Mucosa of stomach (tissue), 1 donor: ENCODE data around the gene NFATC2.

Experiments used
- H3K27me3 ChIP-seq: one replicate; pipeline ENCODE4 v1.7.0; 2013; ENCODE audit warnings: mild to moderate bottlenecking, low read length; ENCODE audit not compliant: control insufficient read depth, insufficient read depth
- H3K36me3 ChIP-seq: one replicate; pipeline ENCODE4 v1.7.0; 2013; ENCODE audit warnings: low read length; ENCODE audit not compliant: control insufficient read depth, insufficient read depth
- H3K4me1 ChIP-seq: one replicate; pipeline ENCODE4 v1.7.0; 2013; ENCODE audit warnings: mild to moderate bottlenecking, low read length; ENCODE audit not compliant: control insufficient read depth, insufficient read depth
- H3K4me3 ChIP-seq: one replicate; pipeline ENCODE4 v1.7.0; 2013; ENCODE audit warnings: low read length
- H3K9ac ChIP-seq: one replicate; pipeline ENCODE4 v1.7.0; 2013; ENCODE audit warnings: mild to moderate bottlenecking, low read length, moderate library complexity
- H3K9me3 ChIP-seq: one replicate; pipeline ENCODE4 v1.7.0; 2013; ENCODE audit warnings: mild to moderate bottlenecking, low read length, moderate library complexity; ENCODE audit not compliant: control insufficient read depth
- donor health status: Pancreatic carcinoma.

The NFATC2 gene

DNA sequence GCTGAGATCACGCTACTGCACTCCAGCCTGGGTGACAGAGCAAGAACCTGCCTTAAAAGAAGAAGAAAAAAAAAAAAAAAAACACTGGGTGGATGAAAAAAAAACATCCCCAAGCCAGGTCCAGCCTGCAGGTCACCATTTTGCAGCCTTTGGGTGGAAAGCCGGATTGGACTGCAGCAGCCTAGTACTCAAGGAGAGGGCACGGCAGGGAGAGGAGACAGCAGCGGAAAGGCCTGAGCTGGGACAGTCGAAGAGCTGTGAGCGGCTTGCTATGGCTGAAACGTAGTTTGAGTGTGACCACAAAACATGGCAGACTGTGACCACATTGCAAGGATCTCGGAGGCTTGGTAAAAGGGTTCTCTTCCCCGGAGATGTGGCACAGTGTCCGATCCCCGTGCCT is 173.0 kb downstream of the NFATC2 start:
- Histone ChIP-seq H3K9ac (no peak overlapping the region), H3K27me3 (no peaks in the 10 kb centered on the region), H3K36me3 (no peaks in the 10 kb centered on the region), H3K9me3 (no peaks in the 10 kb centered on the region), H3K4me1 (peaks cover 26% of the 10 kb centered on the region), H3K4me3 (no peak overlapping the region)

DNA sequence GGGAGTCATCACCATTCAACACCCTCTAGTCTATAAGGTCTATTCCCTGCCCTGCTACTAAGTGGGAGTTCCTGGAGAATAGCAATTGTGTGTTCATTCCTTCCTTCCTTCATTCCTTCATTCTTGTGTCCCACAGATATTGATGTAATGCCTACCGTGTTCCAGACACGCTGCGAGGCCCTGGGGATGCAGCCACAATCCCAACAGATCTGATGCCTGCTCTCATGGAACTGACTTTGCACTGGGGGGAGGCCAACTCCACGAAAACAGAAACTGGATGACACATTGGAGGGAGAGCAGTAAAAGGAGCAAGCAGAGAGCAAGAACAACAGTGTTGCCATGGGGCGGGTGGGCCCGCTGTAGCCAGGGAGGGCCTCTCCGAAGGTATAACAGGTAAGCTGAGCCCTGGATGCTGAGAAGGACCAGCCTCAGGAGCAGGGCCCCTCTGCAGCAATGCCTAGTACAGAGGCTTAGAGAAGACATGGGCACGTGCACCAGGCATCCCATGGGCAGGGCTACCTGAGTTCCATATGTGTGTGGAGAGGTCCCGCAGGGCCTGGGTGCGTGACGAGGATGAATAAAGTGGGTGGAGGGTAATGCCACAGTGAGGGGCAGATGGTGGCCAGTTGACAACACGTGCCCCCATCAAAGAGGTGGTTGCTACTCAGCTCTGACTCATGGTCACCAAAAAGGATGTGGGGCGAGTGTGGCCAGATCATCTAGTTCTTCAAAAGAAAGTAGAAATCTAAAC is 173.9 kb downstream of the NFATC2 start:
- Histone ChIP-seq H3K9me3 (no peaks in the 10 kb centered on the region), H3K4me3 (no peak overlapping the region), H3K9ac (no peak overlapping the region), H3K27me3 (no peaks in the 10 kb centered on the region), H3K36me3 (no peaks in the 10 kb centered on the region), H3K4me1 (peaks cover 18% of the 10 kb centered on the region)

GRCh38 chr20:51366155-51366886 is 176.2 kb downstream of the NFATC2 start:
- H3K9ac ChIP-seq: no peak overlapping the region
- H3K9me3 ChIP-seq: no peaks in the 10 kb centered on the region
- no peak overlapping the region for H3K4me3 ChIP-seq
- H3K36me3 ChIP-seq: no peaks in the 10 kb centered on the region
- H3K27me3 ChIP-seq: no peaks in the 10 kb centered on the region
- peaks cover 4% of the 10 kb centered on the region for H3K4me1 ChIP-seq

DNA sequence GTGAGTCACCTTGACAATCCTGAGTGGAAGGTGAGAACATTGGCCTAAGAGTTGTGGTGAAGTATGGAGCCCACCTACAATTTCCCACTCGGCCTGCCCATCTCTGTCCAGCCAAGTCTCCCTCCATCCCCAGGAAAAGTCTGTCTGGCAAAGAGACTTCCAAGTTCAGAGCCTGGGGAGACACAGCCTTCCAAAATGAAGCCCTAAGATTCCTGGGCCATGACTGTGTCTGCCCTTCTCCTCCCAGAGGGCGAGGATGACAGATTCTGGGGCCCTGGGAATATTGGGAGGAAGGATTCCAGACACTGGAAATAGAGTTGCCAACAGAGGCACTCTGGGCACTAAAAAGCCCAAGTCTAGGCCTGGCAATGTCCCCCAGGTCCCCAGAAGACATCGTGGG is 176.8 kb downstream of the NFATC2 start:
- no peaks in the 10 kb centered on the region for H3K9me3 ChIP-seq
- no peaks in the 10 kb centered on the region for H3K27me3 ChIP-seq
- peaks cover 4% of the 10 kb centered on the region for H3K4me1 ChIP-seq
- no peak overlapping the region for H3K9ac ChIP-seq
- H3K4me3 ChIP-seq: no peak overlapping the region
- no peaks in the 10 kb centered on the region for H3K36me3 ChIP-seq

DNA sequence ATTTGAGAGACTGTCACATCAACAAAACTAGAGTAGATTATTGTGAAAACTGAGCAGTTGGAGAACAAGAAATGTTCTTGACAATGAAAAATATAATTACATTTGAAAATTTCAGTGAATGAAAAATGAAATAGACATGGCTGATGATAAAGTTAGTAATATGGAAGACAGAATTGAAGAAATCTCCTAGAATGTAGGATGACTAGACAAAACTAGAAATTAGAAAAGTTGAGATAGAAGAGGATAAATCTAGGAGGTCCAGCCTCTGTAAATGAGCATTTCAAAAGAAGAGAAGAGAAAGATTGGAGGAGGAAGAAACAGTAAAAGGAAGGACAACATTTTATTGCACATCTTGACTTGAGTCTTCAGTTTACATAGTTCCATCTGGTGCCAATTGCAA is 178.7 kb downstream of the NFATC2 start:
- Histone ChIP-seq H3K4me3 (no peak overlapping the region), H3K9me3 (no peaks in the 10 kb centered on the region), H3K36me3 (no peaks in the 10 kb centered on the region), H3K4me1 (peaks cover 4% of the 10 kb centered on the region), H3K27me3 (no peaks in the 10 kb centered on the region), H3K9ac (no peak overlapping the region)

DNA sequence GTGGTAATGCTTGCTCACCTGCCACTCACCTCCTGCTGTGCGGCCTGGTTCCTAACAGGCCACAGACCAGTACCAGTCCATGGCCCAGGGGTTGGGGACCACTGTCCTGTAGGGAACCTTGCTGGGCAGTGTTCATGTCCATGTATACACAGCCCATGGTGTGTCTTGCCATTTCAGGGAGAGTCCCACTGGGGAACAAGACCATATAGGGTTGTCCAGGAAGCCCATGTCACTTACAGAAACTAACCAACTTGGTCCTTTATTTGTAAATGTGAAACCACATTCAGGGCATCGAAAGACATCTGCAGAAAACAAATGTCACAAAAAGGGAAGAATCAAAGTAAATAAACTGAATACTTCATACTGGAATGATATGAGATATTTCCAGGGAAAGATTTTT is 179.1 kb downstream of the NFATC2 start:
- Histone ChIP-seq H3K9me3 (no peaks in the 10 kb centered on the region), H3K4me1 (peaks cover 4% of the 10 kb centered on the region), H3K9ac (no peak overlapping the region), H3K36me3 (no peaks in the 10 kb centered on the region), H3K27me3 (no peaks in the 10 kb centered on the region), H3K4me3 (no peak overlapping the region)

DNA sequence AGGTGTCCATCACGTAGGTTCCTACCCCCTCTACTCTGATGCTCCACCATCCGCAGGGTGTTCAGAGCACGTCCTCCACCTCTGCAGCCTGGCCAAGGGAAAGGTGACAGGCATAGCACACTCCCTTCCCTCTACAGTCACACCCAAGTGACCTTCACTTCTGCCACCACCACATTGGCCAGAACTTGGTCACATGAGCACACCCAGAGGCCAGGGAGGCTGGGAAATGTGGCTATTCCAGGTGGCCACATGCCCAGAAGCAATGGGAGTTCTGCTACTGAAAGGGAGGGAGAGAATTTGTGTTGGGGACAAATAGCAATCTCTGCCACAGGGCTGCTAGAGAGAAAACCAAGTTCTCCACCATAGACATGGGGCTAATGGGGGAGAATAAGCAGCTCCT is 180.3 kb downstream of the NFATC2 start:
- Histone ChIP-seq H3K36me3 (no peaks in the 10 kb centered on the region), H3K9ac (no peak overlapping the region), H3K4me1 (peaks cover 4% of the 10 kb centered on the region), H3K27me3 (no peaks in the 10 kb centered on the region), H3K4me3 (no peak overlapping the region), H3K9me3 (no peaks in the 10 kb centered on the region)

DNA sequence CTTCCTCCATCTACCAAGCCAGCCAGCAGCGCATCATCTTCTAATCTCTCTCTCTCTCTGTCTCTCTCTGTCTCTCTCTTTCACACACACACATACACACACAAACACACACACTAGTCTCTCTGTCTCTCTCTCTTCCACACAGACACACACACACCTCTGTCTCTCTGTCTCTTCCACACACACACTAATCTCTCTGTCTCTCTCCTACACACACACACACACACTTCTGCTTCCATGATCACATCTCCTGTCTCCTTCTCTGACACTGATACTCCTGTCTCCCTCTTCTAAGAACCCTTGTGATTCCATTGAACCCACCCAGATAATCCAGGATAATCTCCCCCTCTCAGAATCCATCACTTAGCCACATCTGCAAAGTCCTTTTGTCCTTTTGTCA is 181.3 kb downstream of the NFATC2 start:
- H3K9ac ChIP-seq: no peak overlapping the region
- no peaks in the 10 kb centered on the region for H3K9me3 ChIP-seq
- H3K27me3 ChIP-seq: no peaks in the 10 kb centered on the region
- H3K36me3 ChIP-seq: no peaks in the 10 kb centered on the region
- H3K4me1 ChIP-seq: peaks cover 4% of the 10 kb centered on the region
- H3K4me3 ChIP-seq: no peak overlapping the region

- Histone ChIP-seq H3K36me3 (no peaks in the 10 kb centered on the region), H3K4me1 (peaks cover under 1% of the 10 kb centered on the region), H3K27me3 (no peaks in the 10 kb centered on the region), H3K9ac (no peak overlapping the region), H3K9me3 (no peaks in the 10 kb centered on the region), H3K4me3 (no peak overlapping the region)
These were observed 181.9 kb downstream of the NFATC2 start for GRCh38 chr20:51360451-51361201.

DNA sequence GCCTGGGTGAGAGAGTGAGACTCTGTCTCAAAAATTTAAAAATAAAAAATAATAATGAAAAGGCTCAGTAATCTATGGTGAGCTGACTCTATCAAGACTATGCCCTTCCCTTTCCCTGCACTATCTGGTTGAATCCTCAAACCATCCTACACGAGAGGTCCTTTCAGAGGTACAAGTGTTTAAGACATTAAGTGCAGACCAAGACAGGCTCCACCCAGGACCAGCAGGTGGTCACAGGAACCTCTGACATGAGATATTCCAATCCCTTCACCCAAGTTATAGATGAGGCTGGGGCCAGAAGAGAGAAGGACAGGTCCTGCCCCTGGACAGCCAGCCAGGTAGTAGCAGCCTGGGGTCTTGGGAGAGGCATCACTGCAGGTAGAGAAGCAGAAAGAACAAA is 182.6 kb downstream of the NFATC2 start:
- no peak overlapping the region for H3K4me3 ChIP-seq
- H3K36me3 ChIP-seq: no peaks in the 10 kb centered on the region
- no peaks in the 10 kb centered on the region for H3K27me3 ChIP-seq
- H3K9me3 ChIP-seq: no peaks in the 10 kb centered on the region
- no peak overlapping the region for H3K9ac ChIP-seq
- H3K4me1 ChIP-seq: no peaks in the 10 kb centered on the region

DNA sequence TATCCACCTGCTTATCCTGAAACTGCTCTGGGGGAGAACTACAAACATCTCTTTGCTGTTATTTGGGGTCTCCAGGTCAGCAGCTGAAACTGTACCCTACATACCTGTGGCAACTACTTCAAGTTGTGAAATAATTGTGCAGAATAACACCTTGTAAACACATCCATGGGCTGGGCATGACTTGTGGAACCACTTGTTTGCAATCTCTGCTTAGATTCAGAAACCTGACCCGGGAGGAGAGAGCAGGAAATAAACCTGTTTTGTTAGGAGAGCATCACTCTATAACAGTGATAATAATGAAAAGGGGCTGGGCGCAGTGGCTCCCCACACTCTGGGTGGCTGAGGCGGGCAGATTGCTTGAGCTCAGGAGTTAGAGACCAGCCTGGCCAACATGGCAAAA is 183.1 kb downstream of the NFATC2 start:
- H3K4me1 ChIP-seq: no peaks in the 10 kb centered on the region
- H3K36me3 ChIP-seq: no peaks in the 10 kb centered on the region
- H3K27me3 ChIP-seq: no peaks in the 10 kb centered on the region
- H3K9me3 ChIP-seq: no peaks in the 10 kb centered on the region
- no peak overlapping the region for H3K9ac ChIP-seq
- no peak overlapping the region for H3K4me3 ChIP-seq
